ENCODE results near the gene PARD6B.

DNA sequence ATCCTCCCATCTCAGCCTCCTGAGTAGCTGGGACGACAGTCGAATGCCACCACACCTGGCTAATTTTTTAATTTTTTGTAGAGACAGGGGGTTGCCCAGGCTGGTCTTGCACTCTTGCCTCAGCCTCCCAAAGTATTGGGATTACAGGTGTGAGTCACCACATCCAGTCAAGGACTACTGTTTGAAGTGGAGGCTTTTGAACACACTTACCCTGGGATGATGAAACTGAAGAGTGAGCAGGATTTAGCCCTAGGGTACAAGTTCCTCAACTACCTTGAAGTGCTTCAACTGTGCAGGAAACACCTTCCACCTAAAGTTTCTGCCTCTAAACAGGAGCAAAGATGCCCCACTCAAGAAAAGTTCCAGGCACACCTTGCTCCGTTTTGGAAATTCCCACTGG lies 15.7 kb upstream of the PARD6B start:
- TF ChIP-seq GATA2 (IDR thresholded peaks at IDR 0.05; ENCODE audit: low read depth, low read length) (no peak), GATA3 (IDR thresholded peaks at IDR 0.05; ENCODE audit: low read depth, low read length) (no peak)
